Gastroesophageal sphincter (tissue), 3 donors: Measurements from ENCODE around the gene ALDH18A1.
"Not testable (repeated sequence)": the region's sequence is repeated elsewhere in the genome, so short reads cannot be mapped to it uniquely, and the experiment has no call there.

Experiments
- EP300 ChIP-seq: sonication (generic); formaldehyde crosslinking; IDR thresholded peaks from one replicate; pipeline ENCODE4 v1.6.1; 2017; ENCODE audit warnings: antibody characterized with exemption, mild to moderate bottlenecking
- TF ChIP-seq, protein P1 (sequence below), 4 experiments: fragments of 200-600 bp in 2 of 4; fragments of 450-650 bp in 2 of 4; sonication (generic) in 1 of 4; IDR thresholded peaks; one replicate each; pipeline ENCODE4 v1.5.1; 2017 to 2019; ENCODE audit warnings: antibody characterized with exemption in 4 of 4, mild to moderate bottlenecking in 2 of 4, moderate library complexity in 2 of 4

DNA sequence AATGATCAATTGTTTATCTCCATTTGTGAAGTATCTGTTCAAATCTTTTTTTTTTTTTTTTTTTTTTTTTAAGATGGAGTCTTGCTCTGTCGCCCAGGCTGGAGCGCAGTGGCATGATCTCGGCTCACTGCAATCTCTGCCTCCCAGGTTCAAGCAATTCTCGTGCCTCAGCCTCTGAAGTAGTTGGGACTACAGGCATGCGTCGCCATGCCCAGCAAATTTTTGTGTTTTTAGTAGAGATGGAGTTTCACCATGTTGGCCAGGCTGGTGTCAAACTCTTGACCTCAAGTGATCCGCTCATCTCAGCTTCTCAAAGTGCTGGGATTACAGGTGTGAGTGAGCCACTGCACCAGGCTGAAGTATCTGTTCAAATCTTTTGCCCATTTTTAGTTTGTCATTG lies 16.1 kb upstream of the ALDH18A1 start:
- TF ChIP-seq EP300: not testable (repeated sequence)
- TF ChIP-seq, protein P1, sequence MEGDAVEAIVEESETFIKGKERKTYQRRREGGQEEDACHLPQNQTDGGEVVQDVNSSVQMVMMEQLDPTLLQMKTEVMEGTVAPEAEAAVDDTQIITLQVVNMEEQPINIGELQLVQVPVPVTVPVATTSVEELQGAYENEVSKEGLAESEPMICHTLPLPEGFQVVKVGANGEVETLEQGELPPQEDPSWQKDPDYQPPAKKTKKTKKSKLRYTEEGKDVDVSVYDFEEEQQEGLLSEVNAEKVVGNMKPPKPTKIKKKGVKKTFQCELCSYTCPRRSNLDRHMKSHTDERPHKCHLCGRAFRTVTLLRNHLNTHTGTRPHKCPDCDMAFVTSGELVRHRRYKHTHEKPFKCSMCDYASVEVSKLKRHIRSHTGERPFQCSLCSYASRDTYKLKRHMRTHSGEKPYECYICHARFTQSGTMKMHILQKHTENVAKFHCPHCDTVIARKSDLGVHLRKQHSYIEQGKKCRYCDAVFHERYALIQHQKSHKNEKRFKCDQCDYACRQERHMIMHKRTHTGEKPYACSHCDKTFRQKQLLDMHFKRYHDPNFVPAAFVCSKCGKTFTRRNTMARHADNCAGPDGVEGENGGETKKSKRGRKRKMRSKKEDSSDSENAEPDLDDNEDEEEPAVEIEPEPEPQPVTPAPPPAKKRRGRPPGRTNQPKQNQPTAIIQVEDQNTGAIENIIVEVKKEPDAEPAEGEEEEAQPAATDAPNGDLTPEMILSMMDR (IDR thresholded peaks at IDR 0.05): not testable (repeated sequence)
